SK-N-SH treated with all-trans-retinoic acid at 6 μM for 48 hours (cell line): ENCODE measurements around the gene MORC4.

Source experiments
- ATAC-seq: fragments of 200-7000 bp; cut with Tn5 transposase; 3 replicates; pipeline ENCODE4 v1.9.1; 2020; ENCODE audit warnings: mild to moderate bottlenecking, moderate library complexity
- ARNTL ChIP-seq: fragments of 450-650 bp; formaldehyde crosslinking; IDR thresholded peaks from 2 replicates; pipeline ENCODE4 v1.5.0; 2020; ENCODE audit warnings: low read depth, mild to moderate bottlenecking, moderate library complexity, borderline replicate concordance
- BACH2 ChIP-seq: fragments of 250-450 bp; sonication (Bioruptor Pico); IDR thresholded peaks from 2 replicates; pipeline ENCODE4 v1.9.0; 2021; ENCODE audit warnings: mild to moderate bottlenecking, borderline replicate concordance
- CSDC2 ChIP-seq: fragments of 250-450 bp; sonication (Bioruptor Pico); IDR thresholded peaks from 2 replicates; pipeline ENCODE4 v1.5.0; 2020; ENCODE audit warnings: mild to moderate bottlenecking, moderate library complexity
- ISL1 ChIP-seq: fragments of 250-450 bp; sonication (Bioruptor Pico); IDR thresholded peaks from 2 replicates; pipeline ENCODE4 v2.1.2; 2022; ENCODE audit warnings: mild to moderate bottlenecking, moderate library complexity
- OSR1 ChIP-seq: fragments of 250-450 bp; sonication (Bioruptor Pico); IDR thresholded peaks from 2 replicates; pipeline ENCODE4 v1.8.0; 2022; ENCODE audit warnings: moderate library complexity, mild to moderate bottlenecking, inconsistent platforms
- PPARA ChIP-seq: fragments of 250-450 bp; sonication (Bioruptor Pico); IDR thresholded peaks from 2 replicates; pipeline ENCODE4 v1.5.0; 2020; ENCODE audit warnings: mild to moderate bottlenecking, borderline replicate concordance
- RARB ChIP-seq: fragments of 250-450 bp; sonication (Bioruptor Pico); IDR thresholded peaks from 2 replicates; pipeline ENCODE4 v1.8.0; 2021; ENCODE audit warnings: mild to moderate bottlenecking, moderate library complexity
- SNAI2 ChIP-seq: fragments of 250-450 bp; sonication (Bioruptor Pico); IDR thresholded peaks from 2 replicates; pipeline ENCODE4 v1.5.0; 2020; ENCODE audit warnings: mild to moderate bottlenecking, moderate library complexity
- TCF4 ChIP-seq: fragments of 250-450 bp; sonication (Bioruptor Pico); IDR thresholded peaks from 2 replicates; pipeline ENCODE4 v1.8.0; 2021; ENCODE audit warnings: mild to moderate bottlenecking, moderate library complexity, borderline replicate concordance
- TOX ChIP-seq: fragments of 250-450 bp; sonication (Bioruptor Pico); IDR thresholded peaks from 2 replicates; pipeline ENCODE4 v1.8.0; 2021; ENCODE audit warnings: mild to moderate bottlenecking, moderate library complexity, borderline replicate concordance
- ZC3H10 ChIP-seq: fragments of 250-450 bp; sonication (Bioruptor Pico); IDR thresholded peaks from 2 replicates; pipeline ENCODE4 v1.5.1; 2021; ENCODE audit warnings: mild to moderate bottlenecking, moderate library complexity
- ZFP3 ChIP-seq: fragments of 250-450 bp; sonication (Bioruptor Pico); IDR thresholded peaks from 2 replicates; pipeline ENCODE4 v1.5.0; 2020; ENCODE audit warnings: mild to moderate bottlenecking, moderate library complexity
- ZFP30 ChIP-seq: fragments of 450-650 bp; formaldehyde crosslinking; IDR thresholded peaks from 2 replicates; pipeline ENCODE4 v1.5.0; 2022; ENCODE audit warnings: mild to moderate bottlenecking, moderate library complexity
- ZNF70 ChIP-seq: fragments of 450-650 bp; formaldehyde crosslinking; IDR thresholded peaks from 2 replicates; pipeline ENCODE4 v1.5.0; 2020; ENCODE audit warnings: mild to moderate bottlenecking, moderate library complexity
- ZNF8 ChIP-seq: fragments of 450-650 bp; formaldehyde crosslinking; IDR thresholded peaks from 2 replicates; pipeline ENCODE4 v1.5.0; 2020; ENCODE audit warnings: mild to moderate bottlenecking, moderate library complexity
- TF ChIP-seq, protein P1 (sequence below): fragments of 250-450 bp; sonication (Bioruptor Pico); IDR thresholded peaks from 2 replicates; pipeline ENCODE4 v1.8.0; 2020; ENCODE audit warnings: mild to moderate bottlenecking, moderate library complexity, borderline replicate concordance
- TF ChIP-seq, protein P2 (sequence below): fragments of 250-450 bp; sonication (Bioruptor Pico); IDR thresholded peaks from 2 replicates; pipeline ENCODE4 v1.8.0; 2021; ENCODE audit warnings: low read depth, mild to moderate bottlenecking, moderate library complexity, borderline replicate concordance
- TF ChIP-seq, protein P3 (sequence below): fragments of 250-450 bp; sonication (Bioruptor Pico); IDR thresholded peaks from 2 replicates; pipeline ENCODE4 v1.5.0; 2020; ENCODE audit warnings: mild to moderate bottlenecking, moderate library complexity

MORC4 gene

DNA sequence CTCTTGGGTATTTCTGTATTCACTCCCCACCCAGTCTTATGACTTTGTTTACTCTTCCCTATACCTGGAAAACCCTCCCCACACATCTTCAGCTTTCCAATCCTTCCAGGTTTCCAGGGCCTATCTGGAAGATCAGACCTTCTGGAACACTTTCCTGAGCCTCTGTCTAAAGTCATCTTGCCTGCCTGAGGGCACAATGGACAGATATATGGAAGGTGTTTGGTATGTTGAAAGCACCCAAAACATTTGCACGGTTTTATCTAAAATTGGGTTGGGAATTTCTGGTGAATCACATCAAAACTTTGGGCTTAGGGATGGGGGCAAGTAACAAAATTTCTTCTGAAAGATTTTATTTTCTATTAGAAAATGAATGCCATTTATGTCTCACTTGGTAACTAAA is 63.8 kb downstream of the MORC4 start:
- no peak for TF ChIP-seq TCF4 (CRISPR knock-in tag)
- no peak for TF ChIP-seq CSDC2 (CRISPR knock-in tag)
- TF ChIP-seq, protein P1, sequence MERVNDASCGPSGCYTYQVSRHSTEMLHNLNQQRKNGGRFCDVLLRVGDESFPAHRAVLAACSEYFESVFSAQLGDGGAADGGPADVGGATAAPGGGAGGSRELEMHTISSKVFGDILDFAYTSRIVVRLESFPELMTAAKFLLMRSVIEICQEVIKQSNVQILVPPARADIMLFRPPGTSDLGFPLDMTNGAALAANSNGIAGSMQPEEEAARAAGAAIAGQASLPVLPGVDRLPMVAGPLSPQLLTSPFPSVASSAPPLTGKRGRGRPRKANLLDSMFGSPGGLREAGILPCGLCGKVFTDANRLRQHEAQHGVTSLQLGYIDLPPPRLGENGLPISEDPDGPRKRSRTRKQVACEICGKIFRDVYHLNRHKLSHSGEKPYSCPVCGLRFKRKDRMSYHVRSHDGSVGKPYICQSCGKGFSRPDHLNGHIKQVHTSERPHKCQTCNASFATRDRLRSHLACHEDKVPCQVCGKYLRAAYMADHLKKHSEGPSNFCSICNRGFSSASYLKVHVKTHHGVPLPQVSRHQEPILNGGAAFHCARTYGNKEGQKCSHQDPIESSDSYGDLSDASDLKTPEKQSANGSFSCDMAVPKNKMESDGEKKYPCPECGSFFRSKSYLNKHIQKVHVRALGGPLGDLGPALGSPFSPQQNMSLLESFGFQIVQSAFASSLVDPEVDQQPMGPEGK (CRISPR knock-in tag): no peak
- TF ChIP-seq ZNF70 (CRISPR knock-in tag): no peak
- no peak for TF ChIP-seq ZC3H10
- TF ChIP-seq OSR1: no peak
- TF ChIP-seq, protein P2, sequence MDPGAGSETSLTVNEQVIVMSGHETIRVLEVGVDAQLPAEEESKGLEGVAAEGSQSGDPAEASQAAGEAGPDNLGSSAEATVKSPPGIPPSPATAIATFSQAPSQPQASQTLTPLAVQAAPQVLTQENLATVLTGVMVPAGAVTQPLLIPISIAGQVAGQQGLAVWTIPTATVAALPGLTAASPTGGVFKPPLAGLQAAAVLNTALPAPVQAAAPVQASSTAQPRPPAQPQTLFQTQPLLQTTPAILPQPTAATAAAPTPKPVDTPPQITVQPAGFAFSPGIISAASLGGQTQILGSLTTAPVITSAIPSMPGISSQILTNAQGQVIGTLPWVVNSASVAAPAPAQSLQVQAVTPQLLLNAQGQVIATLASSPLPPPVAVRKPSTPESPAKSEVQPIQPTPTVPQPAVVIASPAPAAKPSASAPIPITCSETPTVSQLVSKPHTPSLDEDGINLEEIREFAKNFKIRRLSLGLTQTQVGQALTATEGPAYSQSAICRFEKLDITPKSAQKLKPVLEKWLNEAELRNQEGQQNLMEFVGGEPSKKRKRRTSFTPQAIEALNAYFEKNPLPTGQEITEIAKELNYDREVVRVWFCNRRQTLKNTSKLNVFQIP (CRISPR knock-in tag): no peak
- TF ChIP-seq BACH2: no peak
- TF ChIP-seq ZNF8 (CRISPR knock-in tag): no peak
- TF ChIP-seq, protein P3, sequence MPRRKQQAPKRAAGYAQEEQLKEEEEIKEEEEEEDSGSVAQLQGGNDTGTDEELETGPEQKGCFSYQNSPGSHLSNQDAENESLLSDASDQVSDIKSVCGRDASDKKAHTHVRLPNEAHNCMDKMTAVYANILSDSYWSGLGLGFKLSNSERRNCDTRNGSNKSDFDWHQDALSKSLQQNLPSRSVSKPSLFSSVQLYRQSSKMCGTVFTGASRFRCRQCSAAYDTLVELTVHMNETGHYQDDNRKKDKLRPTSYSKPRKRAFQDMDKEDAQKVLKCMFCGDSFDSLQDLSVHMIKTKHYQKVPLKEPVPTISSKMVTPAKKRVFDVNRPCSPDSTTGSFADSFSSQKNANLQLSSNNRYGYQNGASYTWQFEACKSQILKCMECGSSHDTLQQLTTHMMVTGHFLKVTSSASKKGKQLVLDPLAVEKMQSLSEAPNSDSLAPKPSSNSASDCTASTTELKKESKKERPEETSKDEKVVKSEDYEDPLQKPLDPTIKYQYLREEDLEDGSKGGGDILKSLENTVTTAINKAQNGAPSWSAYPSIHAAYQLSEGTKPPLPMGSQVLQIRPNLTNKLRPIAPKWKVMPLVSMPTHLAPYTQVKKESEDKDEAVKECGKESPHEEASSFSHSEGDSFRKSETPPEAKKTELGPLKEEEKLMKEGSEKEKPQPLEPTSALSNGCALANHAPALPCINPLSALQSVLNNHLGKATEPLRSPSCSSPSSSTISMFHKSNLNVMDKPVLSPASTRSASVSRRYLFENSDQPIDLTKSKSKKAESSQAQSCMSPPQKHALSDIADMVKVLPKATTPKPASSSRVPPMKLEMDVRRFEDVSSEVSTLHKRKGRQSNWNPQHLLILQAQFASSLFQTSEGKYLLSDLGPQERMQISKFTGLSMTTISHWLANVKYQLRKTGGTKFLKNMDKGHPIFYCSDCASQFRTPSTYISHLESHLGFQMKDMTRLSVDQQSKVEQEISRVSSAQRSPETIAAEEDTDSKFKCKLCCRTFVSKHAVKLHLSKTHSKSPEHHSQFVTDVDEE (CRISPR knock-in tag): no peak
- no peak for TF ChIP-seq SNAI2 (CRISPR knock-in tag)
- TF ChIP-seq TOX: no peak
- no peak for TF ChIP-seq RARB (CRISPR knock-in tag)
- TF ChIP-seq ARNTL: no peak
- no peak for TF ChIP-seq PPARA (CRISPR knock-in tag)
- no peak for TF ChIP-seq ZFP30 (CRISPR knock-in tag)
- no peak for TF ChIP-seq ISL1 (CRISPR knock-in tag)
- no peak for ATAC-seq

DNA sequence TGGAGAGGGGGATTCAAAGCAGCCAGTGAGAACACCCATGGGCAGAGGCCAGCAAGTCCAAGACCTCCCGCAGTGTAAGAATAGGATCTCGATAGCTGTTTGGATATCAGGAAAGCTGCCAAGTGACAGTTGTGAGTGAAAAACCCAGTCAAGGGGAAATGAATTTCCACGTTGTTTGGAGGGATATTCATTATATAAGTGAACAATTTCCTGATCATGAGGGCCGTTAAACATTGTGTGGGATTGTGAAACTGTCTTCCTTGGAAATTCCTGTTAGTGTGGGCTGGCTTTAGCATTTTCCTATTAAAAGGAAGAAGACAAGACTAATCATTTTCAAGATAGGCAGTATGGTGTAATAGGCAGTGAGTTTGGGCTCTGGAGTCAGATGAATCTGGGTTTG is 64.8 kb downstream of the MORC4 start:
- ATAC-seq: no peak
- TF ChIP-seq TOX (no peak), OSR1 (no peak), PPARA (CRISPR knock-in tag) (no peak), ARNTL (no peak), ZNF70 (CRISPR knock-in tag) (no peak), ZC3H10 (no peak), RARB (CRISPR knock-in tag) (no peak), ZFP3 (CRISPR knock-in tag) (no peak), ZFP30 (CRISPR knock-in tag) (no peak), ISL1 (CRISPR knock-in tag) (no peak)
- TF ChIP-seq, protein P2 (CRISPR knock-in tag): no peak

DNA sequence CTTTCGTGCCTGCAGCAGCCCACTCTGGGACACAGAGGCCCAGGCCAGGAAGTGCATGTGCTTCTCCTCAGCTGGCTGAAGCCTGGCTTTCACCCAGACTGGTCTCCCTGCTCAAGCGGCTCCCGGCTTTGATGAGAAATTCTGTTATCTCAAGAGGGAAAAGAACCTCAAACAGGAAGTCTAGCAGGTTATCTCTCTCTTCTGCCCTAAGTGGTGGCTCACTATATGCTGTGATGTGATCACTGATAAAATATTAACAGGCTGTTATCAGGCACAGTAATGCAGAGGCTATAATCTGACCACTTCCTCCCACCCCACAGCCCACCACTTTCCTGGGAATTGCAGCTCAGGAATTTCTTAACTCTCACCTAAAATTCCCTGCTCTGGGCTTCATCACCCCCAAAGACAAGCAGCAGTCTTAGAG is 66.5 kb downstream of the MORC4 start:
- peak; percentile 50; the same call in 2 of the 3 replicates for ATAC-seq
- TF ChIP-seq OSR1: no peak
- TF ChIP-seq, protein P1 (CRISPR knock-in tag): no peak
- no peak for TF ChIP-seq ZNF70 (CRISPR knock-in tag)
- no peak for TF ChIP-seq TCF4 (CRISPR knock-in tag)
- TF ChIP-seq BACH2: no peak
- no peak for TF ChIP-seq ZFP30 (CRISPR knock-in tag)
- no peak for TF ChIP-seq ZC3H10
- no peak for TF ChIP-seq SNAI2 (CRISPR knock-in tag)
- TF ChIP-seq ARNTL: no peak
- TF ChIP-seq RARB (CRISPR knock-in tag): no peak
- TF ChIP-seq, protein P2 (CRISPR knock-in tag): no peak
- TF ChIP-seq TOX: no peak
